ENCODE measurements around the gene MCUB.

Gene MCUB

DNA sequence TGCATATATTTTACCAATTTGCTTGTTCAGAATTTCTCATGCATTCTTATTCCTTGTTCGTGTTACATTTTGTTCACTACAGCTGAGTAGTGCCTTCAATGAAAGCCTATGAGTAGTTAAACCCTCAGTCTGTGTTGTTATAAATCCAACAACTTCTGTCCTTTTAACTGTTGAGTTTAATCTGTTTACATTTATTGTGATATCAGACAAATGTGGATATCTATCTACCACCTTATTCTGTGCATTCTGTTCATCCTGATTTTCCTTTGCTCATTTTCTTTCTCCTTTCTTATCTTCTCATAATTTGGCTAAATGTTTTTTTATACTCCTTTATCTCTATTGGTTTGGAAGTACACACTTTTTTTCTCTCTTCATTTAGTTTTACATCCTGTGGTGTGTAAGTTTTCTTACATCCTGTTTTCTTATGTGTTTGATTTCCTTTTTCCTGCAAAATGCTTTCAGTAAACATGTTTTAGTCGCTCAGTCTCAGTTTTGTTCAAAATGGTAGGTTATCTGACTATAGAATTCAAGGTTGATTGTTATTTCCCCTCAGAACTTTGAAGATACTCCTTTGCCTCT is 89.0 kb downstream of the MCUB start:
- H3K9me3 ChIP-seq (ENCODE audit: control insufficient read depth in 2 of 2, low read length in 2 of 2), result no peaks in the 10 kb centered on the region
- no peaks in the 10 kb centered on the region for H3K4me1 ChIP-seq (ENCODE audit: control insufficient read depth in 2 of 2, insufficient read depth in 2 of 2, low read length in 2 of 2)
- H3K36me3 ChIP-seq (ENCODE audit: control insufficient read depth in 2 of 2, insufficient read depth in 2 of 2, low read length in 2 of 2), result no peaks in the 10 kb centered on the region
- peak overlapping the region in 1 of 2 donors; percentile 32 for H3K27ac ChIP-seq (ENCODE audit: low read depth in 2 of 2, low read length in 2 of 2)
- H3K9ac ChIP-seq (ENCODE audit: low read depth in 1 of 2, low read length in 2 of 2), result no peak overlapping the region
- no peak overlapping the region for H3K4me3 ChIP-seq (ENCODE audit: low read length in 2 of 2)
- no peaks in the 10 kb centered on the region for H3K27me3 ChIP-seq (ENCODE audit: control insufficient read depth in 2 of 2, insufficient read depth in 2 of 2, low read length in 2 of 2)

DNA sequence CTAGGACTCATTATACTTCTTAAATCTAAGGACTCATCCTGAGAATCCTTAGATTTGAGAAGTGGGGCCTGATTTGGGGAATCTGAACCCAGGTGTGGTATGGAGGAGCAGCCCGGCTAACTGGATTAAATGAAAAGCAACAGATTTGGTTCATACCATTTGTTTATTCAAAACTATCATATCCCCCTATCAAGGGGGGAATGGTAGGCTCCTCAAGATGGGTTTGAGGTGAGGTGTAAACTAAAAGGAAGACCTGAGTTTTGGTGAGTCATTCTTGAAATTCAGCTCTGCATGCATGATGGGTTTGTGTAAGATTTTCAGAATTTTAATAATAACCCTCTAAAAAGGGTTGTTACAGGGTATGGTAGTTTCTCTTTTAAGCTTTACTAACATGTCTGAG is 89.8 kb downstream of the MCUB start:
- Histone ChIP-seq H3K9ac (ENCODE audit: low read depth in 1 of 2, low read length in 2 of 2) (no peak overlapping the region), H3K4me3 (ENCODE audit: low read length in 2 of 2) (no peak overlapping the region), H3K4me1 (ENCODE audit: control insufficient read depth in 2 of 2, insufficient read depth in 2 of 2, low read length in 2 of 2) (no peaks in the 10 kb centered on the region), H3K36me3 (ENCODE audit: control insufficient read depth in 2 of 2, insufficient read depth in 2 of 2, low read length in 2 of 2) (no peaks in the 10 kb centered on the region), H3K9me3 (ENCODE audit: control insufficient read depth in 2 of 2, low read length in 2 of 2) (no peaks in the 10 kb centered on the region), H3K27me3 (ENCODE audit: control insufficient read depth in 2 of 2, insufficient read depth in 2 of 2, low read length in 2 of 2) (no peaks in the 10 kb centered on the region), H3K27ac (ENCODE audit: low read depth in 2 of 2, low read length in 2 of 2) (no peak overlapping the region)

DNA sequence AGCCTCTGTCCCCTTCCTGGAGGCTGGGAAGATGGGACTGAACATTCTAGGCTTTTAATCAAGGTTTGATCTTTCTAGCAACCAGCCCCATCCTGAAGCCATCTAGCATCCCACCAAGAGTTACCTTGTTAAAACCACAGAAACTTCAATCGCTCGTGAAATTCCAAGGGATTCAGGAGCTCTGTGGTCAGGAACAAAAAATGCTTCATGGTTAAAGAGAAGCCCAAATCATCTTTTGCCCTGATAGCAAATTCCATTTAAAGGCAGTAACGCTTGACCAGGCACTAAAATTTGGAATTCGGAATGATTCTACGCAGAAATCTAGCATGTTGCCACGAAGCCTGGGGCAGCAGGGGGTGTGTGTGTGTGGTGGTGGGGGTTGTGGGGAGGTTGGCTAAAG is 95.3 kb downstream of the MCUB start:
- no peaks in the 10 kb centered on the region for H3K9me3 ChIP-seq (ENCODE audit: control insufficient read depth in 2 of 2, low read length in 2 of 2)
- H3K4me1 ChIP-seq (ENCODE audit: control insufficient read depth in 2 of 2, insufficient read depth in 2 of 2, low read length in 2 of 2), result no peaks in the 10 kb centered on the region
- H3K36me3 ChIP-seq (ENCODE audit: control insufficient read depth in 2 of 2, insufficient read depth in 2 of 2, low read length in 2 of 2), result no peaks in the 10 kb centered on the region

DNA sequence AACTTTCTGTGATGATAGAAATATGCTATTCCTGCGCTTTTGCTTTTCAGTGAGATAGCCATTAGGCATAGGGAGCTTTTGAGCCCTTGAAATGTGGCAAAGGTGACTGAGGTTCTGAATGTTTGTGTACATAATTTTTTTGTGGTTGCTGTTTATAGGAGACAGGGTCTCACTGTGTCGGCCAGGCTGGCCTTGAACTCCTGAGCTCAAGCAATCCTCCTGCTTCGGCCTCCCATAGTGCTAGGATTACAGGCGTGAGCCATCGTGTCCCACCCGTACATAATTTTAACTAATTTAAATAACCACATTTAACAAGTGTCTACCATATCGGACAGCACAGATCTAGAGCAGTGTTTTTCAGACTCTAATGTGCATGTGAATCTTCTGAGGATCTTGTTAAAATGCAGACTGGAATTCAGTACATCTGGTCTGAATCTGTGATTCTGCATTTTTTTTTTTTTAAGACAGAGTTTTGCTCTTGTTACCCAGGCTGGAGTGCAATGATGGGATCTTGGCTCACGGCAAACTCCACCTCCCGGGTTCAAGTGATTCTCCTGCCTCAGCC is 97.9 kb downstream of the MCUB start:
- Histone ChIP-seq H3K9ac (ENCODE audit: low read depth in 1 of 2, low read length in 2 of 2) (no peak overlapping the region), H3K36me3 (ENCODE audit: control insufficient read depth in 2 of 2, insufficient read depth in 2 of 2, low read length in 2 of 2) (no peaks in the 10 kb centered on the region), H3K9me3 (ENCODE audit: control insufficient read depth in 2 of 2, low read length in 2 of 2) (no peaks in the 10 kb centered on the region), H3K27me3 (ENCODE audit: control insufficient read depth in 2 of 2, insufficient read depth in 2 of 2, low read length in 2 of 2) (no peaks in the 10 kb centered on the region), H3K4me3 (ENCODE audit: low read length in 2 of 2) (no peak overlapping the region), H3K27ac (ENCODE audit: low read depth in 2 of 2, low read length in 2 of 2) (no peak overlapping the region), H3K4me1 (ENCODE audit: control insufficient read depth in 2 of 2, insufficient read depth in 2 of 2, low read length in 2 of 2) (no peaks in the 10 kb centered on the region)

More for the DNA sequence above, 95.3 kb downstream of the MCUB start:
- no peak overlapping the region for H3K27ac ChIP-seq (ENCODE audit: low read depth in 2 of 2, low read length in 2 of 2)
- H3K27me3 ChIP-seq (ENCODE audit: control insufficient read depth in 2 of 2, insufficient read depth in 2 of 2, low read length in 2 of 2), result no peaks in the 10 kb centered on the region
- no peak overlapping the region for H3K4me3 ChIP-seq (ENCODE audit: low read length in 2 of 2)
- H3K9ac ChIP-seq (ENCODE audit: low read depth in 1 of 2, low read length in 2 of 2), result no peak overlapping the region

DNA sequence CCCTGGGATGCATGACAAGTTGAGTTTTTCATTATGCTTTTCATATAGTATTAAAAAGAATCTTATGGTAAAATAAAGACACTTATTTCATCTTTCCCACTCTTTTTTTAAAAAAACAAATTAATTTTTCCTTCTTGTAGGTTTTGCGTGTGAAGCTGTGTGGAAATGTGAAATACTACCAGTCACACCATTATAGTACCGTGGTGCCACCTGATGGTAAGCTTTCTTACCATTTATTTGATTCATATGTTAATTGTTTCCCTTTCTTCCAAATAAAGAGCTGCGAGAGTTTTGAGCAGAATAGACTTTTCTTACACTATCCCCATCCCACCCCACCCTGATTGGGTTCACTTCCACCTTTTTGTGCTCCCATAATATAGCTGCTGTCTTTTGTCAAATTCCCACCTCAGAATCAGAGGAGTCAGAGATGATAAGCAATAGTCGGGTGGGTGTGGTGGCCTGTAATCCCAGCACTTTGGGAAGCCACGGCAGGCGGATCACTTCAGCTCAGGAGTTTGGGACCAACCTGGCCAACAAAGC is 98.9 kb downstream of the MCUB start:
- H3K9me3 ChIP-seq (ENCODE audit: control insufficient read depth in 2 of 2, low read length in 2 of 2), result no peaks in the 10 kb centered on the region
- no peak overlapping the region for H3K9ac ChIP-seq (ENCODE audit: low read depth in 1 of 2, low read length in 2 of 2)
- no peaks in the 10 kb centered on the region for H3K27me3 ChIP-seq (ENCODE audit: control insufficient read depth in 2 of 2, insufficient read depth in 2 of 2, low read length in 2 of 2)
- no peaks in the 10 kb centered on the region for H3K36me3 ChIP-seq (ENCODE audit: control insufficient read depth in 2 of 2, insufficient read depth in 2 of 2, low read length in 2 of 2)
- no peak overlapping the region for H3K4me3 ChIP-seq (ENCODE audit: low read length in 2 of 2)
- no peak overlapping the region for H3K27ac ChIP-seq (ENCODE audit: low read depth in 2 of 2, low read length in 2 of 2)
- H3K4me1 ChIP-seq (ENCODE audit: control insufficient read depth in 2 of 2, insufficient read depth in 2 of 2, low read length in 2 of 2), result no peaks in the 10 kb centered on the region

DNA sequence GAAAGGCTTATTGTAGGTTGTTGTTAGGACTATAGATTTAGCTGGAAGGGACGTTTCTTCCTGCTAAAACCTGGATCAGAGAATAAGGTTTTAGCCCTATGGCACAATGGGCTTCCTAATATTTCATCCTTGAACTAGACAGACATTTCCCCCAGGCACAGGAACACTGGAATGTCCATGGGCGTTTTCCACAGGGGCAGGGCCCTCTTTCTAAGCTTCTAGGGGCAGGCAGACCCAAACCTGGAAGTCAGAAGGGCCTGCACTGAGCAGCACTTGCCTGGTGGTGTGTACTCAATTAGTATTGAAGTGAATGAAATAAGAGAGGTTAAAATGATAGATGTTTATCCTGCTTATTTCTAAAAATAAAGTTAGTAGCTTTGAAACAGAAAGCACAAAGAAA is 102.1 kb downstream of the MCUB start:
- Histone ChIP-seq H3K36me3 (ENCODE audit: control insufficient read depth in 2 of 2, insufficient read depth in 2 of 2, low read length in 2 of 2) (no peaks in the 10 kb centered on the region), H3K27ac (ENCODE audit: low read depth in 2 of 2, low read length in 2 of 2) (no peak overlapping the region), H3K4me3 (ENCODE audit: low read length in 2 of 2) (no peak overlapping the region), H3K4me1 (ENCODE audit: control insufficient read depth in 2 of 2, insufficient read depth in 2 of 2, low read length in 2 of 2) (no peaks in the 10 kb centered on the region), H3K9me3 (ENCODE audit: control insufficient read depth in 2 of 2, low read length in 2 of 2) (no peaks in the 10 kb centered on the region), H3K27me3 (ENCODE audit: control insufficient read depth in 2 of 2, insufficient read depth in 2 of 2, low read length in 2 of 2) (no peaks in the 10 kb centered on the region), H3K9ac (ENCODE audit: low read depth in 1 of 2, low read length in 2 of 2) (no peak overlapping the region)

DNA sequence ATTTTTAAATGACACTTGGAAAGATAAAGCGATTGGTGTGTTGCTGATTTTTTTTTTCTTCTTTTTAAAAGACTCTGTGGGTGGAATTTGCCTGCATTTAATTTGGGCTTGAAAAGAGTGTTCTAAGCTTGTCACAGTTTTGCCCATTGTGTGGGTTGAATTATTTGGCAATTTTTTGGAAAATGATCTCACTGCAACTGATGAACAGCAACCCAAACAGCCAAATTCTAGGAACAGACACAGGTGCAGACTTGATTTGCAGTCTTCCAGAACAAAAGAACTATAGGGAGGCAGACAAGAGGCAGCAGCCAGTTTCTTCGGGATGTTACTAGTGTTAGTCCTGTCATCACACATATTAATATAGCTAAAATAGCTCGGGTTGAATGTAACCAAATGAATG is 102.7 kb downstream of the MCUB start:
- no peak overlapping the region for H3K27ac ChIP-seq (ENCODE audit: low read depth in 2 of 2, low read length in 2 of 2)
- H3K4me3 ChIP-seq (ENCODE audit: low read length in 2 of 2), result no peak overlapping the region
- no peaks in the 10 kb centered on the region for H3K9me3 ChIP-seq (ENCODE audit: control insufficient read depth in 2 of 2, low read length in 2 of 2)
- H3K4me1 ChIP-seq (ENCODE audit: control insufficient read depth in 2 of 2, insufficient read depth in 2 of 2, low read length in 2 of 2), result no peaks in the 10 kb centered on the region
- H3K27me3 ChIP-seq (ENCODE audit: control insufficient read depth in 2 of 2, insufficient read depth in 2 of 2, low read length in 2 of 2), result no peaks in the 10 kb centered on the region
- H3K36me3 ChIP-seq (ENCODE audit: control insufficient read depth in 2 of 2, insufficient read depth in 2 of 2, low read length in 2 of 2), result no peaks in the 10 kb centered on the region
- H3K9ac ChIP-seq (ENCODE audit: low read depth in 1 of 2, low read length in 2 of 2), result no peak overlapping the region

DNA sequence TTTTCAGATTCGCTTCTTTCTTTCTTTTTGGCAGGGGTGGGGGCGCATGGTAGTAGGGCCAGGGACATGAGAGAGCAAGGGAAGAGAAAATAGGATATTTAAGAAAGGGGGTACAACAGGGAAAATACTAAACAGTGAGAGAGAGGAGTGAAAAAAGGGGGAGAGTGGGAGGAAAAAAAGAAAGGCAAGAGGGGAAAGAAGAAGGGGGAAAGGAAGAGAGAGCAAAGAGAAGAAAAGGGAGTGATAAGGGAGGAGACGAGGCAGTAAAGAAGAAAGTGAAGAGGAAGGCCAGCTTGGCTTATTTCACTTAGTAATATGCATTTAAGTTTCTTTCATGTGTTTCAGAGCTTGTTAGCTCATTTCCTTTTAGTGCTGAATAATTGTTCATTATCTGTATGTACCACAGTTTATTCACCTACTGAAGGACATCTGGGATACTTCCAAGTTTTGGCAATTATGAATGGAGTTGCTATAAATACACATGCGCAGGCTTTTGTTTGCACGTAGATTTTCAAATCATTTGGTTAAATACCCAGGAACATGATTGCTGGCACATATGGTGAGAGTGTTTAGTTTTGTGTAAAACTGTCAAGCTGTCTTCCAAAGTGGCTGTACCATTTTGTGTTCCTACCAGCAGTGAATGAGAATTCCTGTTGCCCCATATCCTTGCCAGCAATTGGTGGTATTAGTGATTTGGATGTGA is 105.9 kb downstream of the MCUB start:
- Histone ChIP-seq H3K9me3 (ENCODE audit: control insufficient read depth in 2 of 2, low read length in 2 of 2) (no peaks in the 10 kb centered on the region), H3K36me3 (ENCODE audit: control insufficient read depth in 2 of 2, insufficient read depth in 2 of 2, low read length in 2 of 2) (no peaks in the 10 kb centered on the region), H3K9ac (ENCODE audit: low read depth in 1 of 2, low read length in 2 of 2) (no peak overlapping the region), H3K27ac (ENCODE audit: low read depth in 2 of 2, low read length in 2 of 2) (no peak overlapping the region), H3K4me1 (ENCODE audit: control insufficient read depth in 2 of 2, insufficient read depth in 2 of 2, low read length in 2 of 2) (no peaks in the 10 kb centered on the region), H3K27me3 (ENCODE audit: control insufficient read depth in 2 of 2, insufficient read depth in 2 of 2, low read length in 2 of 2) (no peaks in the 10 kb centered on the region), H3K4me3 (ENCODE audit: low read length in 2 of 2) (no peak overlapping the region)

DNA sequence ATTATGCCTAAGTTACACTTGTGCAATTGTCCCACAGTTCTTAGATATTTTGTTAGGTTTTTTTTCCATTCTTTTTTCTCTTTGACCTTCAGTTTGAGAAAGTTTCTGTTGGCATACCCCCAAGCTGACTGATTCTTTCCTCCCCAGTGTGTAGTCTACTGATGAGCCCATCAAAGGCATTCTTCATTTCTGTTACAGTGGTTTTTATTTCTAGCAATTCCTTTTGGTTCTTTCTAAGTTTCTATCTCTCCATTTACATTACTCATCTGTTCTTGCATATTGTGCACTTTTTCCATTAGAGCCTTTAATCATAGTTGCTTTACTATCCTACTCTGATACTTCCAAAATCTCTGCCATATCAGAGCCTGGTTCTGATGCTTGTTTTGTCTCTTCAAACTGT is 111.3 kb downstream of the MCUB start:
- H3K27me3 ChIP-seq (ENCODE audit: control insufficient read depth in 2 of 2, insufficient read depth in 2 of 2, low read length in 2 of 2), result no peaks in the 10 kb centered on the region
- H3K4me1 ChIP-seq (ENCODE audit: control insufficient read depth in 2 of 2, insufficient read depth in 2 of 2, low read length in 2 of 2), result no peaks in the 10 kb centered on the region
- H3K9ac ChIP-seq (ENCODE audit: low read depth in 1 of 2, low read length in 2 of 2), result no peak overlapping the region
- no peak overlapping the region for H3K4me3 ChIP-seq (ENCODE audit: low read length in 2 of 2)
- H3K27ac ChIP-seq (ENCODE audit: low read depth in 2 of 2, low read length in 2 of 2), result no peak overlapping the region
- no peaks in the 10 kb centered on the region for H3K9me3 ChIP-seq (ENCODE audit: control insufficient read depth in 2 of 2, low read length in 2 of 2)
- no peaks in the 10 kb centered on the region for H3K36me3 ChIP-seq (ENCODE audit: control insufficient read depth in 2 of 2, insufficient read depth in 2 of 2, low read length in 2 of 2)

DNA sequence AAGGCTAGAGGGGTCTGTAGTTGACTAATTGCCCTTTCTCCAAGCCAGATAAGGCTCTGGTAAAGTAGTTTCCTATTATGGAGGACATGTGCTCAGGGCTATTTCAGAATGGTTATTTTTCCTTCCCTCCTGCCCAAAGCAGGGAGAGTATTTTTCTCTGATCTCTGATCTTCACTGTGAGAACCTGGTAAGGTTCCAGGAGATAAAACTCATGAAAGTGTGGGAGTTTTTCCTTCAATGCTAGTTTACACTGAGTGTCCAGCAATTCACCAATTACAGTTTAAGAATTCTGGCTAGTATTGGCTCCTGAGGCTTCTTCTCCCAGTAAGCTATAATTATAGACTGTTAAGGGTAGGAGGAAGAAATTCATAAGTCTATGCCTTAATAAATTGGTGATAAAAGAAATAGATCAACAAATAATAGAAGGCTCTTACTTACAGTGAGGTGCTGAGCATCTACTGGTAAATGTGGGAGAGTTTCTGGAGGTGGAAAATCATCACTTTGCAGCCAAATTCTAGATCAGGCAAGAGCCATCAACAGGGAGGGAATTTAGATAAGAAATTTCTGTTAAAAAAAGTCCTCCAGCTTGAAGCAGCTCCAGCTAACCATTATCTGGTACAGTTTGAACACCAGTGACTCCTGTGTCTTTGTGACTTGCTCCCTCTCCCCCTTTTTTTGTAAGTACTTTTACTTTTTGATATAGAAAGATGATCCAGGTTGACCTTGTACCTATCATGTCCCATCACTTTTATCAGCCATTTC is 112.3 kb downstream of the MCUB start:
- Histone ChIP-seq H3K4me1 (ENCODE audit: control insufficient read depth in 2 of 2, insufficient read depth in 2 of 2, low read length in 2 of 2) (no peaks in the 10 kb centered on the region), H3K27me3 (ENCODE audit: control insufficient read depth in 2 of 2, insufficient read depth in 2 of 2, low read length in 2 of 2) (no peaks in the 10 kb centered on the region), H3K27ac (ENCODE audit: low read depth in 2 of 2, low read length in 2 of 2) (no peak overlapping the region), H3K9ac (ENCODE audit: low read depth in 1 of 2, low read length in 2 of 2) (no peak overlapping the region), H3K4me3 (ENCODE audit: low read length in 2 of 2) (no peak overlapping the region), H3K36me3 (ENCODE audit: control insufficient read depth in 2 of 2, insufficient read depth in 2 of 2, low read length in 2 of 2) (no peaks in the 10 kb centered on the region), H3K9me3 (ENCODE audit: control insufficient read depth in 2 of 2, low read length in 2 of 2) (no peaks in the 10 kb centered on the region)

Data from mucosa of rectum (tissue), 2 donors.